Measurements from ENCODE around the gene RNF151.

- TF ChIP-seq CTCF (conservative IDR thresholded peaks at IDR 0.05), result no peak
- TF ChIP-seq ZFX (IDR thresholded peaks at IDR 0.05), result no peak
Observed at GRCh38 chr16:1968146-1968953, 1.7 kb downstream of the RNF151 start.
